HepG2 (cell line): ENCODE data around the gene ENO2. TPM values are rescaled to one million over a fixed set of nuclear protein-coding genes. Genes with fewer than 3 reads are reported as not detected.

Experiments
- ATM ChIP-seq: fragments of 450-650 bp; IDR thresholded peaks from 2 replicates; pipeline ENCODE4 v1.7.1; 2017; ENCODE audit warnings: mild to moderate bottlenecking, borderline replicate concordance
- CHD4 ChIP-seq: fragments of 200-600 bp; sonication (generic); IDR thresholded peaks from 2 replicates; pipeline ENCODE4 v1.7.0; 2017; ENCODE audit warnings: mild to moderate bottlenecking, low read length, borderline replicate concordance
- ELF4 ChIP-seq: sonication (generic); formaldehyde crosslinking; IDR thresholded peaks from 2 replicates; pipeline ENCODE4 v1.5.0; 2020; ENCODE audit warnings: missing genetic modification reagents, mild to moderate bottlenecking, moderate library complexity, borderline replicate concordance
- FIP1L1 ChIP-seq: fragments of 200-400 bp; formaldehyde crosslinking; IDR thresholded peaks from 2 replicates; pipeline ENCODE4 v1.6.1; 2018; ENCODE audit warnings: low read depth, mild to moderate bottlenecking, low read length, moderate library complexity, borderline replicate concordance; ENCODE audit not compliant: insufficient read depth
- LCORL ChIP-seq, 2 experiments: fragments of 450-650 bp in 1 of 2; sonication (generic) in 1 of 2; formaldehyde crosslinking in 1 of 2; IDR thresholded peaks; 2 replicates each; pipeline versions ENCODE4 v1.5.0 to v1.6.1; 2017 to 2020; ENCODE audit warnings: antibody characterized with exemption in 1 of 2, missing genetic modification reagents in 1 of 2
- PAX8 ChIP-seq: sonication (generic); formaldehyde crosslinking; IDR thresholded peaks from 2 replicates; pipeline ENCODE4 v1.8.0; 2022; ENCODE audit warnings: mild to moderate bottlenecking, missing genetic modification reagents, borderline replicate concordance
- PRDM15 ChIP-seq: sonication (generic); formaldehyde crosslinking; IDR thresholded peaks from 2 replicates; pipeline ENCODE4 v1.4.0; 2020; ENCODE audit warnings: missing genetic modification reagents
- RAD21 ChIP-seq: fragments of 450-650 bp; formaldehyde crosslinking; IDR thresholded peaks from 2 replicates; pipeline ENCODE4 v1.5.0; 2020; ENCODE audit warnings: mild to moderate bottlenecking
- RBM22 ChIP-seq: fragments of 200-400 bp; formaldehyde crosslinking; optimal IDR thresholded peaks from 2 replicates; pipeline ENCODE3; 2017; ENCODE audit warnings: mild to moderate bottlenecking, low read length, moderate library complexity
- SIN3A ChIP-seq: IDR thresholded peaks from 2 replicates; pipeline ENCODE4 v1.6.1; 2011; ENCODE audit warnings: low read depth, mild to moderate bottlenecking, control low read depth, low read length, borderline replicate concordance
- SNAPC4 ChIP-seq: sonication (generic); formaldehyde crosslinking; IDR thresholded peaks from 2 replicates; pipeline ENCODE4 v1.4.0; 2020; ENCODE audit warnings: mild to moderate bottlenecking, missing genetic modification reagents
- TBX3 ChIP-seq: fragments of 450-650 bp; IDR thresholded peaks from 2 replicates; pipeline ENCODE4 v1.6.1; 2017; ENCODE audit warnings: antibody characterized with exemption, mild to moderate bottlenecking, inconsistent platforms, borderline replicate concordance
- ZFP82 ChIP-seq: sonication (generic); formaldehyde crosslinking; IDR thresholded peaks from 2 replicates; pipeline ENCODE4 v1.5.1; 2020; ENCODE audit warnings: mild to moderate bottlenecking, missing genetic modification reagents, borderline replicate concordance
- ZNF780A ChIP-seq: sonication (generic); formaldehyde crosslinking; IDR thresholded peaks from 2 replicates; pipeline ENCODE4 v1.8.0; 2022; ENCODE audit warnings: mild to moderate bottlenecking, missing genetic modification reagents, moderate library complexity
- ZSCAN21 ChIP-seq: sonication (generic); formaldehyde crosslinking; IDR thresholded peaks from 2 replicates; pipeline ENCODE4 v1.8.0; 2022; ENCODE audit warnings: mild to moderate bottlenecking, missing genetic modification reagents, moderate library complexity, borderline replicate concordance
- polyA plus RNA-seq, 8 experiments: library from polyadenylated mRNA; depleted of rRNA in 3 of 8; stranded (reverse) in 7 of 8; unstranded in 1 of 8; fragments of >200 nt; fragmentation: Illumina TruSeq in 4 of 8; extraction: Trizol in 4 of 8; gene quantifications; 2 replicates each; pipeline versions ENCODE4 v1.2.1 to v1.2.3, GENCODE V29; 2011 to 2016; ENCODE audit warnings: low read depth in 4 of 8, missing spikeins in 1 of 8, mixed read lengths in 1 of 8; ENCODE audit not compliant: insufficient read depth in 1 of 8
- total RNA-seq, 5 experiments: library from RNA; depleted of rRNA; stranded (reverse); fragments of >200 nt; fragmentation: Illumina TruSeq; extraction: Trizol; gene quantifications; 2 replicates each; pipeline ENCODE4 v1.2.3, GENCODE V29; 2016; ENCODE audit warnings: low read depth in 1 of 5
- TF ChIP-seq, protein P1 (sequence below): sonication (generic); formaldehyde crosslinking; IDR thresholded peaks from 2 replicates; pipeline ENCODE4 v1.4.0; 2020; ENCODE audit warnings: missing genetic modification reagents

ENO2 gene
- total and polyA plus RNA-seq, 2 of the 13 experiments (the other 11 are each of a cell fraction or from before 2014, with no cell fraction given): 19.3 to 136 TPM

GRCh38 chr12:6890789-6891645, 23.4 kb upstream of the ENO2 start (continued):
- TF ChIP-seq SNAPC4 (CRISPR knock-in tag): 0 out of 2 replicates have a peak, but pooled peaks have one; percentile 37
- no peak for TF ChIP-seq RBM22
- TF ChIP-seq, protein P1, sequence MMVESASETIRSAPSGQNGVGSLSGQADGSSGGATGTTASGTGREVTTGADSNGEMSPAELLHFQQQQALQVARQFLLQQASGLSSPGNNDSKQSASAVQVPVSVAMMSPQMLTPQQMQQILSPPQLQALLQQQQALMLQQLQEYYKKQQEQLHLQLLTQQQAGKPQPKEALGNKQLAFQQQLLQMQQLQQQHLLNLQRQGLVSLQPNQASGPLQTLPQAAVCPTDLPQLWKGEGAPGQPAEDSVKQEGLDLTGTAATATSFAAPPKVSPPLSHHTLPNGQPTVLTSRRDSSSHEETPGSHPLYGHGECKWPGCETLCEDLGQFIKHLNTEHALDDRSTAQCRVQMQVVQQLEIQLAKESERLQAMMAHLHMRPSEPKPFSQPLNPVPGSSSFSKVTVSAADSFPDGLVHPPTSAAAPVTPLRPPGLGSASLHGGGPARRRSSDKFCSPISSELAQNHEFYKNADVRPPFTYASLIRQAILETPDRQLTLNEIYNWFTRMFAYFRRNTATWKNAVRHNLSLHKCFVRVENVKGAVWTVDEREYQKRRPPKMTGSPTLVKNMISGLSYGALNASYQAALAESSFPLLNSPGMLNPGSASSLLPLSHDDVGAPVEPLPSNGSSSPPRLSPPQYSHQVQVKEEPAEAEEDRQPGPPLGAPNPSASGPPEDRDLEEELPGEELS (CRISPR knock-in tag): peak; percentile 74
- TF ChIP-seq ATM: no peak
- TF ChIP-seq FIP1L1: 0 out of 2 replicates have a peak, but pooled peaks have one; percentile 72
- TF ChIP-seq ZNF780A (CRISPR knock-in tag): no peak
- TF ChIP-seq ELF4 (CRISPR knock-in tag): no peak
- TF ChIP-seq SIN3A: peak; percentile 66; the same call in 1 of the 2 replicates
- TF ChIP-seq ZFP82 (CRISPR knock-in tag): 0 out of 2 replicates have a peak, but pooled peaks have one; percentile 37
- peak; percentile 99 for TF ChIP-seq RAD21 (CRISPR knock-in tag)
- no peak for TF ChIP-seq CHD4
- peak; percentile 19; the same call in 1 of the 2 replicates for TF ChIP-seq TBX3
- no peak for TF ChIP-seq LCORL (IDR thresholded peaks at IDR 0.05)
- peak; percentile 94 for TF ChIP-seq LCORL (CRISPR knock-in tag; IDR thresholded peaks at IDR 0.05)
- TF ChIP-seq PRDM15: peak; percentile 78; the same call in 1 of the 2 replicates
- TF ChIP-seq PAX8: no peak
- TF ChIP-seq ZSCAN21: peak; percentile 86; the same call in 1 of the 2 replicates
